GM12878 (cell line): ENCODE measurements around the gene HPD. TPM values are rescaled to one million over a fixed set of nuclear protein-coding genes. Genes with fewer than 3 reads are reported as not detected.
A peak's percentile ranks its signal among the peaks of the same experiment; 100 is the strongest.

Experiments used
- ATF7 ChIP-seq: fragments of 450-650 bp; IDR thresholded peaks from 2 replicates; pipeline ENCODE4 v1.6.1; 2016; ENCODE audit warnings: low read depth, mild to moderate bottlenecking
- BACH1 ChIP-seq: fragments of 450-650 bp; IDR thresholded peaks from 2 replicates; pipeline ENCODE4 v1.6.1; 2017; ENCODE audit warnings: mild to moderate bottlenecking, borderline replicate concordance
- CBFB ChIP-seq: IDR thresholded peaks from 2 replicates; pipeline ENCODE4 v1.6.1; 2016; ENCODE audit warnings: antibody characterized with exemption, low read depth
- CBX5 ChIP-seq: sonication (generic); IDR thresholded peaks from 2 replicates; pipeline ENCODE4 v1.6.1; 2016; ENCODE audit warnings: low read depth, moderate library complexity, mild to moderate bottlenecking, inconsistent platforms
- CREM ChIP-seq: IDR thresholded peaks from 2 replicates; pipeline ENCODE4 v1.6.1; 2014; ENCODE audit warnings: antibody characterized with exemption, low read depth
- CTCF ChIP-seq, 3 experiments: IDR thresholded peaks in 2 of 3; conservative IDR thresholded peaks in 1 of 3; 2 replicates each; pipeline ENCODE4 v1.5.1; 2011; ENCODE audit warnings: low read depth in 3 of 3, low read length in 3 of 3, mild to moderate bottlenecking in 3 of 3, control low read depth in 2 of 3, moderate library complexity in 2 of 3, inconsistent platforms in 1 of 3, mixed read lengths in 1 of 3; ENCODE audit not compliant: control insufficient read depth in 2 of 3, insufficient read depth in 1 of 3; ENCODE audit errors: extremely low read depth in 1 of 3
- ELK1 ChIP-seq: IDR thresholded peaks from 2 replicates; pipeline ENCODE4 v1.6.1; 2012; ENCODE audit warnings: low read depth, low read length, improper control_type of control experiment
- MEF2B ChIP-seq: fragments of 450-650 bp; IDR thresholded peaks from 2 replicates; pipeline ENCODE4 v1.6.1; 2018; ENCODE audit warnings: mild to moderate bottlenecking, moderate library complexity; ENCODE audit not compliant: partially characterized antibody, poor library complexity, severe bottlenecking
- MLLT1 ChIP-seq: fragments of 450-650 bp; IDR thresholded peaks from 2 replicates; pipeline ENCODE4 v1.6.1; 2016; ENCODE audit warnings: mild to moderate bottlenecking
- MTA2 ChIP-seq: fragments of 450-650 bp; IDR thresholded peaks from 2 replicates; pipeline ENCODE4 v1.6.1; 2016; ENCODE audit warnings: low read depth, mild to moderate bottlenecking, moderate library complexity
- NR2C1 ChIP-seq: fragments of 450-650 bp; IDR thresholded peaks from 2 replicates; pipeline ENCODE4 v1.6.1; 2017; ENCODE audit warnings: antibody characterized with exemption, mild to moderate bottlenecking, moderate library complexity
- PKNOX1 ChIP-seq: fragments of 450-650 bp; IDR thresholded peaks from 2 replicates; pipeline ENCODE4 v1.6.1; 2016; ENCODE audit warnings: mild to moderate bottlenecking
- RFX5 ChIP-seq: IDR thresholded peaks from 2 replicates; pipeline ENCODE4 v1.6.1; 2011; ENCODE audit warnings: low read depth, low read length, improper control_type of control experiment
- SKIL ChIP-seq: fragments of 450-650 bp; IDR thresholded peaks from 2 replicates; pipeline ENCODE4 v1.6.1; 2017; ENCODE audit warnings: mild to moderate bottlenecking, low read depth, inconsistent platforms; ENCODE audit not compliant: poor library complexity, severe bottlenecking
- SMC3 ChIP-seq: IDR thresholded peaks from 2 replicates; pipeline ENCODE4 v1.6.1; 2011; ENCODE audit warnings: low read length, improper control_type of control experiment, borderline replicate concordance
- STAT1 ChIP-seq: fragments of 450-650 bp; conservative IDR thresholded peaks from 2 replicates; pipeline ENCODE4 v1.6.1; 2014; ENCODE audit warnings: antibody characterized with exemption, mild to moderate bottlenecking
- TCF7 ChIP-seq: IDR thresholded peaks from 2 replicates; pipeline ENCODE4 v1.6.1; 2014; ENCODE audit warnings: antibody characterized with exemption, borderline replicate concordance
- ZBTB4 ChIP-seq: fragments of 450-650 bp; formaldehyde crosslinking; IDR thresholded peaks from 2 replicates; pipeline ENCODE4 v1.4.0; 2022; ENCODE audit warnings: mild to moderate bottlenecking, moderate library complexity
- polyA plus RNA-seq, 11 experiments: library from polyadenylated mRNA; depleted of rRNA in 4 of 11; unstranded in 6 of 11; stranded (reverse) in 5 of 11; fragments of >200 nt; fragmentation: Nextera tagmentation in 4 of 11; fragmentation: Illumina TruSeq in 1 of 11; extraction: Ambion mirVana in 4 of 11; extraction: Trizol in 1 of 11; gene quantifications; 1 replicate in 1 of 11; 2 replicates in 10 of 11; pipeline versions ENCODE4 v1.2.1 to v1.2.3, GENCODE V29; 2011 to 2016; ENCODE audit warnings: inconsistent platforms in 2 of 11, missing spikeins in 2 of 11, low read depth in 1 of 11
- total RNA-seq, 4 experiments: library from RNA; depleted of rRNA in 3 of 4; stranded (reverse); fragments of >200 nt in 3 of 4; fragmentation: Illumina TruSeq in 1 of 4; extraction: Trizol in 1 of 4; gene quantifications; 2 replicates each; pipeline versions ENCODE4 v1.2.1 to v1.2.3, GENCODE V29; 2013 to 2021

Gene HPD
- total and polyA plus RNA-seq, 10 of the 15 experiments (the other 5 are each of a cell fraction or from before 2014, with no cell fraction given): 0.04 to 0.69 (median 0.28) TPM; not detected in 7

- TF ChIP-seq ATF7 (no peak), ELK1 (peak; percentile 84), SMC3 (peak; percentile 92), SKIL (peak; percentile 17), CREM (peak; percentile 77), BACH1 (no peak; the same call in none of the 2 replicates), NR2C1 (peak; percentile 60; the same call in 1 of the 2 replicates), MLLT1 (peak; percentile 26; the same call in 1 of the 2 replicates), PKNOX1 (peak; percentile 51), TCF7 (no peak), RFX5 (peak; percentile 13; the same call in 1 of the 2 replicates), CBFB (peak; percentile 31; the same call in 1 of the 2 replicates), CBX5 (no peak), CTCF (IDR thresholded peaks at IDR 0.05 in 2 of 3, conservative IDR thresholded peaks at IDR 0.05 in 1 of 3; ENCODE audit: control insufficient read depth in 2 of 3, extremely low read depth in 1 of 3, insufficient read depth in 1 of 3, low read depth in 3 of 3, low read length in 3 of 3) (peak; percentile 100; a peak in 5 of 6 replicates), ZBTB4 (CRISPR knock-in tag) (no peak), MEF2B (peak; percentile 21), STAT1 (peak; percentile 98; the same call in 1 of the 2 replicates), MTA2 (peak; percentile 65; the same call in 1 of the 2 replicates)
Observed at GRCh38 chr12:121793838-121794533, 64.7 kb downstream of the HPD start (continued).
